ENCODE results near the gene DRGX.

DNA sequence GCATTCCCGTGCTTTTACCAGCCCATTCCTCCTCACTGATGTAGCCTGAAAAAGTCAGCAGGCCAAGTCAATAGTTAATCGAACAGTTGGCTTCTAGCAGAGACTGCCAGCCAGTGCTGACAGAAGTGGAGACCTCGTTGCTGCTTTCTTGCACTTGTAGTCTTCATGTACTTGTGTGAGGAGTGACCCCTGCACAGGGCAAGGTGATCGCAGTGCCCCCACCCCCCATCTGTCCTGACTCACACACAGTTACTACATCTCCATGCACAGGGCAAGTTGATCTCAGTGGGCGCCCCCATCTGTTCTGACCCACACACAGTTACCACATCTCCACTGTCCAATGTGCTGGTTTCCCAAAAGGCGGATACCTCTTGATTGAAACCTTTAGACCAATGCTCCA, 62.7 kb downstream of the DRGX start:
- TF ChIP-seq, protein P1, sequence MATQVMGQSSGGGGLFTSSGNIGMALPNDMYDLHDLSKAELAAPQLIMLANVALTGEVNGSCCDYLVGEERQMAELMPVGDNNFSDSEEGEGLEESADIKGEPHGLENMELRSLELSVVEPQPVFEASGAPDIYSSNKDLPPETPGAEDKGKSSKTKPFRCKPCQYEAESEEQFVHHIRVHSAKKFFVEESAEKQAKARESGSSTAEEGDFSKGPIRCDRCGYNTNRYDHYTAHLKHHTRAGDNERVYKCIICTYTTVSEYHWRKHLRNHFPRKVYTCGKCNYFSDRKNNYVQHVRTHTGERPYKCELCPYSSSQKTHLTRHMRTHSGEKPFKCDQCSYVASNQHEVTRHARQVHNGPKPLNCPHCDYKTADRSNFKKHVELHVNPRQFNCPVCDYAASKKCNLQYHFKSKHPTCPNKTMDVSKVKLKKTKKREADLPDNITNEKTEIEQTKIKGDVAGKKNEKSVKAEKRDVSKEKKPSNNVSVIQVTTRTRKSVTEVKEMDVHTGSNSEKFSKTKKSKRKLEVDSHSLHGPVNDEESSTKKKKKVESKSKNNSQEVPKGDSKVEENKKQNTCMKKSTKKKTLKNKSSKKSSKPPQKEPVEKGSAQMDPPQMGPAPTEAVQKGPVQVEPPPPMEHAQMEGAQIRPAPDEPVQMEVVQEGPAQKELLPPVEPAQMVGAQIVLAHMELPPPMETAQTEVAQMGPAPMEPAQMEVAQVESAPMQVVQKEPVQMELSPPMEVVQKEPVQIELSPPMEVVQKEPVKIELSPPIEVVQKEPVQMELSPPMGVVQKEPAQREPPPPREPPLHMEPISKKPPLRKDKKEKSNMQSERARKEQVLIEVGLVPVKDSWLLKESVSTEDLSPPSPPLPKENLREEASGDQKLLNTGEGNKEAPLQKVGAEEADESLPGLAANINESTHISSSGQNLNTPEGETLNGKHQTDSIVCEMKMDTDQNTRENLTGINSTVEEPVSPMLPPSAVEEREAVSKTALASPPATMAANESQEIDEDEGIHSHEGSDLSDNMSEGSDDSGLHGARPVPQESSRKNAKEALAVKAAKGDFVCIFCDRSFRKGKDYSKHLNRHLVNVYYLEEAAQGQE (IDR thresholded peaks at IDR 0.05; ENCODE audit: borderline replicate concordance), result no peak
- TF ChIP-seq RAD21 (conservative IDR thresholded peaks at IDR 0.05) (no peak), POLR2AphosphoS5 (IDR thresholded peaks at IDR 0.05) (no peak), EP300 (conservative IDR thresholded peaks at IDR 0.05; ENCODE audit: poor library complexity, severe bottlenecking) (no peak), EZH2 (IDR thresholded peaks at IDR 0.05; ENCODE audit: borderline replicate concordance, insufficient read depth, low read length, poor library complexity, severe bottlenecking) (no peak), TAF1 (IDR thresholded peaks at IDR 0.05; ENCODE audit: low read depth) (no peak)
- TF ChIP-seq, protein P2, sequence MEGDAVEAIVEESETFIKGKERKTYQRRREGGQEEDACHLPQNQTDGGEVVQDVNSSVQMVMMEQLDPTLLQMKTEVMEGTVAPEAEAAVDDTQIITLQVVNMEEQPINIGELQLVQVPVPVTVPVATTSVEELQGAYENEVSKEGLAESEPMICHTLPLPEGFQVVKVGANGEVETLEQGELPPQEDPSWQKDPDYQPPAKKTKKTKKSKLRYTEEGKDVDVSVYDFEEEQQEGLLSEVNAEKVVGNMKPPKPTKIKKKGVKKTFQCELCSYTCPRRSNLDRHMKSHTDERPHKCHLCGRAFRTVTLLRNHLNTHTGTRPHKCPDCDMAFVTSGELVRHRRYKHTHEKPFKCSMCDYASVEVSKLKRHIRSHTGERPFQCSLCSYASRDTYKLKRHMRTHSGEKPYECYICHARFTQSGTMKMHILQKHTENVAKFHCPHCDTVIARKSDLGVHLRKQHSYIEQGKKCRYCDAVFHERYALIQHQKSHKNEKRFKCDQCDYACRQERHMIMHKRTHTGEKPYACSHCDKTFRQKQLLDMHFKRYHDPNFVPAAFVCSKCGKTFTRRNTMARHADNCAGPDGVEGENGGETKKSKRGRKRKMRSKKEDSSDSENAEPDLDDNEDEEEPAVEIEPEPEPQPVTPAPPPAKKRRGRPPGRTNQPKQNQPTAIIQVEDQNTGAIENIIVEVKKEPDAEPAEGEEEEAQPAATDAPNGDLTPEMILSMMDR (IDR thresholded peaks at IDR 0.05; ENCODE audit: poor library complexity, severe bottlenecking), result no peak
